AG04450 (cell line): ENCODE measurements around the gene VAV3. TPM values are rescaled to one million over a fixed set of nuclear protein-coding genes. Genes with fewer than 3 reads are reported as not detected.

Experiments used
- CTCF ChIA-PET: fragments of 300-600, 350-600 bp; formaldehyde crosslinking; extraction: SDS; loops from one replicate; lab custom pipeline; 2022; ENCODE audit warnings: antibody characterized with exemption, inconsistent platforms; lab: Charles Lee
- POLR2A ChIA-PET: fragments of 350-600 bp; formaldehyde crosslinking; extraction: SDS; loops from one replicate; lab custom pipeline; 2021; ENCODE audit warnings: antibody characterized with exemption, inconsistent platforms; lab: Yijun Ruan, JAX
- DNase-seq: peaks from one replicate; pipeline ENCODE4 v3.0.0-alpha.2; 2011; ENCODE audit warnings: low read depth, low spot score
- H3K27ac ChIP-seq: one replicate; pipeline ENCODE4 v1.5.1; 2012; ENCODE audit warnings: low read depth, low read length, control low read depth
- H3K27me3 ChIP-seq: one replicate; pipeline ENCODE4 v1.6.0; 2012; ENCODE audit warnings: low read length; ENCODE audit not compliant: control insufficient read depth, insufficient read depth
- H3K4me3 ChIP-seq: 2 replicates; pipeline ENCODE4 v1.5.1; 2011; ENCODE audit warnings: mild to moderate bottlenecking, low read depth, low read length, control low read depth
- H3K9me3 ChIP-seq: 2 replicates; pipeline ENCODE4 v1.5.1; 2012; ENCODE audit warnings: low read length; ENCODE audit not compliant: control insufficient read depth, insufficient read depth
- CTCF ChIP-seq: IDR thresholded peaks from 2 replicates; pipeline ENCODE4 v1.5.1; 2011; ENCODE audit warnings: low read depth, low read length, control low read depth, inconsistent platforms
- polyA plus RNA-seq: library from polyadenylated mRNA; depleted of rRNA; stranded (reverse); fragments of >200 nt; gene quantifications from 2 replicates; pipeline ENCODE4 v1.2.3, GENCODE V29; 2011

The VAV3 gene
- polyA plus RNA-seq, 1 experiment: 0.02 TPM

DNA sequence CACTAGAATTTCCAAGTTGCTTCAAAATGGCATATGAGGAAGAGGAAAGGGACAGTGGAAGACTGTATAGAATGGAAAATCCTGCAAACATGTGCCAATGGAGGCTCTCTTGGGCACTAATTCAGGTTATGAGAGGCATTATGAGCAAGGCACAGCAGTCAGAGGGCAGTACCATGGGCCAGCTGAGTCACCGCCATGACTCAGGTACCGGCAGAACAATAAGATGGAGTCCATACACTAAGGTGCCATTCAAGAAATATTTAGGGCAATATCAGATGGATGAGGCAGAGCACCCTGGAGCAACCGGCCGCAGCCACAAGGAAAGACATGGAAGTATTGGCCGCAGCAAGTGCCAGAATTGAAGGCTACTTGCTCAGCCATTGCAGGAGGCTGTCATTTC, 25.6 kb upstream of the VAV3 start:
- ChIA-PET POLR2A (no interaction called here), CTCF (no interaction called here)
- H3K27ac ChIP-seq: no peak overlapping the region
- H3K9me3 ChIP-seq: no peaks in the 10 kb centered on the region
- no peaks in the 10 kb centered on the region for H3K27me3 ChIP-seq
- DNase-seq: no peak
- H3K4me3 ChIP-seq: no peak overlapping the region
- no peak for TF ChIP-seq CTCF

GRCh38 chr1:107981277-107981676, 16.3 kb upstream of the VAV3 start:
- no peak for TF ChIP-seq CTCF
- DNase-seq: no peak
- ChIA-PET POLR2A (no interaction called here), CTCF (no interaction called here)
- Histone ChIP-seq H3K27me3 (no peaks in the 10 kb centered on the region), H3K27ac (no peak overlapping the region), H3K4me3 (no peak overlapping the region), H3K9me3 (no peaks in the 10 kb centered on the region)

GRCh38 chr1:107979926-107980325, 14.9 kb upstream of the VAV3 start:
- DNase-seq: no peak
- H3K9me3 ChIP-seq: no peaks in the 10 kb centered on the region
- no peaks in the 10 kb centered on the region for H3K27me3 ChIP-seq
- no peak overlapping the region for H3K27ac ChIP-seq
- POLR2A ChIA-PET: no interaction called here
- no peak overlapping the region for H3K4me3 ChIP-seq
- no peak for TF ChIP-seq CTCF
- CTCF ChIA-PET: no interaction called here

DNA sequence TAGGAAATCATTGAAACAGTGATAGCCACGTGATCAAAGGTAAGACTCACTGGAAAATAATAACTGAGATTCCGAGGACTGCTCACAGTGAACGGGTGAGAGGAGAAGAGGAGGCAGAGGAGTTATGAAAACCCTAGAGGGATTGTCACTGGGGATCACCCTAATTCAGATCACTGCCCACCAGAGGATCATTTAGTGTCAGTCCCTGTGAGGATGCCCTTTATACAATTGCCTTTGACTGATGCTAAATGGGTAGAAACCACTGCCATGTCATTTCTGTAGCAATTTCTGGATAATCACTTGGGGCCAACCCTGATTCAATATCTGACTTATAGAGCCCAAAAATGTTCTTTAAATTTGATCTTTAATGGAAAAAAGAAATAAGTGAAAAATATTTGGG, 14.1 kb upstream of the VAV3 start:
- no peaks in the 10 kb centered on the region for H3K9me3 ChIP-seq
- H3K27ac ChIP-seq: no peak overlapping the region
- no peak for DNase-seq
- H3K27me3 ChIP-seq: no peaks in the 10 kb centered on the region
- TF ChIP-seq CTCF: no peak
- H3K4me3 ChIP-seq: no peak overlapping the region
- CTCF ChIA-PET: no interaction called here
- POLR2A ChIA-PET: no interaction called here

GRCh38 chr1:107976836-107977235, 11.9 kb upstream of the VAV3 start:
- Histone ChIP-seq H3K9me3 (no peaks in the 10 kb centered on the region), H3K27me3 (no peaks in the 10 kb centered on the region), H3K4me3 (no peak overlapping the region), H3K27ac (no peak overlapping the region)
- ChIA-PET POLR2A (no interaction called here), CTCF (no interaction called here)
- DNase-seq: no peak
- TF ChIP-seq CTCF: no peak
